Occipital lobe (tissue), 2 donors: ENCODE data around the gene GDF11. TPM values are rescaled to one million over a fixed set of nuclear protein-coding genes. Genes with fewer than 3 reads are reported as not detected.

Source experiments
- DNase-seq: peaks from one replicate; lab custom pipeline; 2025; lab: John Stamatoyannopoulos, UW
- total RNA-seq: library from RNA; depleted of rRNA; stranded (reverse); fragments of >200 nt; gene quantifications from one replicate; pipeline ENCODE4 v1.2.3, GENCODE V29; 2014

GDF11 gene
- total RNA-seq, 1 donor from 2014 or later: 6.6 TPM

DNA sequence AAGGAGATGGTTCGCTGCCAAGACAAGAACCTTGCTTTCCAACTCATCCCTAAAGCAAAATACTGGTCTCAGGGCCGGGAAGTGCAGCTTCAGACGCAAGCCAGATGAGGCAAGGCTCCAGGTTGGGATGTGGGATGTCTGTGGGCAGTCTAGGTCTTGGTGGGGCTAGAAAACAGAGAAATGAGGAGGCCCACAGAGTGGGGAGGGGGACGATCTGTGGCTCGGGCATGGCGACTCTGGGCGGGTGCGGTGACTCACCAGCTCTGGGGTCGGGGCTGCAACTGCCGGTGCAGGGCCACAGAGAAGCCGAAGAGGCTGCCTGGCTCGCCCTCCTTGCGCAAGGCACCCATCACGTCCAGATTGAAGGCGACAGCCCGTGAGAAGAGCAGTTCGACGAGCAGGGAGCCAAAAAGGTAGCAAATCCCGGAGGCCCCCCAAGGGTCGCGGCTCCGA lies 35.7 kb upstream of the GDF11 start:
- DNase-seq: no peak

DNA sequence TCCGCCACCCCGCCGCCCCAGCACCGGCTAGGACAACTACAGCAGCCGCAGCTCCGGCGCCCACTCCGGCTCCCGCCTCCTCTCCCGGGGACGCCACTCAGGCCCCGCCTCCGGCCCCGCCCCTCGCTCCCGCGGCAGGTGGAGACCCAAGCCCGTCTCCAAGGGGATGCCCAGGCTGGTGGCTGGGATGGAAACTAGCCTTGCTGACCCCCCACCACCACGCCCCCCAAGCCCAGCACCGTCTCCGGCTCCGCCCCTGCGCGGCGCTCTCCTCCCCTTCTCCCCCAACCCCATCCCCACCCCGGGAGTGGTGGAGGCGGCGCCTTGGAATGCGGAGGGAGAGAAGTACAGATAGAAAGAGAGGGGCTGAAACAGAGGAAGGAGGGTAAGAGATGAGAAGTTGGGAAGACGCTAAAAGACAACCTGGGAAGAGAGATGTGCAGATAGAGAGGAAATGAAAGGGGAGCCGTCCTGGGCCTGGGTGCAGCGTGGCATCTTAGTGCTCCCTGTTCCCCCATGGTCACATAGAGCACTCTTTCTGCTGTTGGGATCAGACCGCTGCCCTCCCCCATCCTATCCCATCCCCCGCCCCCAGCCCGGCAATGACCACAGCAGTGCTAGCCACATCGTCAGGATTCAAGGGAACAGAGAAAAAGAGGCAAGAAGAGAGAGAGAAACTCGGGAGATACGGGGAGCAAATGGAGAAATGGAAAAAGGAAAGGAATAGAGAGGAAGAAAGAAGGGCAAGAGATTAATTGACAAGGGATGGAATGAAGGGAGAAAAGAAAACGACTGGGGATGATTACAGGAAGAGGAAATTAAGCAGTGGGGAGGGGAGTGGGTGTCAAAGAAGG lies 34.9 kb upstream of the GDF11 start, which contains the start of gene ITGA7:
TSS of gene ITGA7 (minus strand) at position 64 of the 854 bp plus-strand sequence. CDS start 222 bp downstream, outside the sequence.
- peak; percentile 65 for DNase-seq

DNA sequence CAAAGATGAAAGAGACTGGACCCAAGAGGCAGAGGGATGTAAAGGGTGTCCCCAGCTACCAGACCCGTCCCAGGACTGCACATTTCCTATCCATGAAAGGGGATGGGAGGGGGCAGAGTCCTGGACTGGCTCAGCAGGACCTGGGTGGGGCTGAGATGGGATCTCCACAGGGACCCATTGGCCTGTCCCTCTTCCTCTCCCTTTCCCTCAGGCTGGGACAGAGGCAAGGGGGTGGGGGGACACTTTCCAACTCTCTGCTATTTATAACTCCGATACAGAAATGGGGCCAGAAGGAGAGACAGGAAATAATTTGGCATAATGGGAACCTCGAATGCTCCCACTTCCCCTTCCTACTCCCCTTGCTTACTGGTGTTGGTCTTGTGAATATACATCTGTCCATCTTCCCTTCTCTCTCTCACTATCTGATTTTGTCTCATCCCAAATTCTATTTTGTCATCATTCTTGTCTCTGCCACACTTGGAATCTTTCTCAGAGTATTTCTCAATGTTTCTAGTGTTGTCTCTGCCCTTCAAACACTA lies 34.2 kb upstream of the GDF11 start:
- no peak for DNase-seq

DNA sequence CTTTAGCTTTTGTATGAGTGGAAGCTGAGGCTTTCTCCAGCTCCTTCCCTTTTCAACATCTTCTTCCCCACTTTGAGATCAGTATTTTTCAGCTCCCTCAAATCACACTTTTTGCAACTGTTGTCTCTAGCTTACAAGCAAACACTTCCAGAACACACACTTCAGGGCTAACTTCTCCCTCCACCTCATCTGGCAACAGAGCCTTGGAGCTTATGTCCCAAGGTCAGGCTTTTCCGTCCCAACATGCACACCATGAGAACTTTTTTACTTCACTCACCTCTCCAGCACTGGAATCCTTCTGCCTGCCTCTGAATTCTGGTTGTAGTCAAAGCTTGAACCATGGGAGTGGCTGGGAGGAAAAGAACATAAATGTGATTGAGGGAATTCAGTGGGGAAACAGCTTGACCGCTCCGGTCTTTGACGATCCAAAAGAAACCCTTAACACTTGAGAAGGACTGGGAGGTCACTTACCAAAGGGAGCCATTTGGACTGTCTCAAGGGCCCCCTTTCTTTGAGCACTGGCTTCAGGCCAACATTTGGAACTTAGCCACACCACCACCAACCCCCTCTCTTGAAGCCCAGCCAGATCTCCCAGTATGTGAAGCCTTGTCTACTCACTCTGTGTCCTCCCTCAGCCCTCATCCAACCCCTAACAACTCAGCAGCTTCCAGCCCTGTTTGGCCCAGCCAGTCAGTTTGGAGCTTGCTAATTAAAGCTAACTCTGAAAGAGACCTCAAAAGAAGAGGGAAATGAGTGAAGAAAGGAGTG lies 31.0 kb upstream of the GDF11 start:
- DNase-seq: no peak

DNA sequence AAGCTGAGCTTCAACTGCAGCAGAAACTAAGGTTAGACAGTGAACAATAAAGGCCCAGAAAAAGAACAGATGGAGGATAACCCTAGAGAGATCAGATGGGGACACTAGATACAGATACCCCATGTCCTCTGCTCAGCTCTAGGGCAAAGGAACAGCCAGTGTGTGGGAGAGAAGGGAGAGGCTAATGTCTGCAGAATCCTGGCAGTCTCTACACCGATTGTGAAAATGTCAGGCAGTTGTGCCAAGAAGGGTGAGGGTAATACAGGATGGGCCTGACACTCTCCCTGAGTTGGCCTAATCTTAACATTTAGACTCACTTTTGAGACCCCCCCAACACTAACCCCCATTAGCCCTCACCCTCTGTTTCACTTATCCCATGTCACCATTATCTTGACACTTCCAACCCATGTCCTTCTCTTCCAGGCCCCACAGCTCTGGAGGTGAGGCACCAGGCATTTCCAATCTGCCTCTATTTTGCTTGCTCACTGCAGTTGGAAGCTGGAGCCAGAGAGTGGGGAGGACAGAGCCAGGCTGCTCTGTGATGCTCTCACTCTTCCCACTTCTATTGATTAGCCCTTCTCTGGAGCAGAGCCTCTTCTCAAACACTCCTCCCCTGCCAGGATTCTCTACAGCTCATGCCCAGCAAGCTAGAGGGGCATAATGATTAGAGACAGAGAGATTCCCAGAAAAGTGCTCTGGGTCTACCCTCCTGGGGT lies 30.1 kb upstream of the GDF11 start:
- DNase-seq: no peak

DNA sequence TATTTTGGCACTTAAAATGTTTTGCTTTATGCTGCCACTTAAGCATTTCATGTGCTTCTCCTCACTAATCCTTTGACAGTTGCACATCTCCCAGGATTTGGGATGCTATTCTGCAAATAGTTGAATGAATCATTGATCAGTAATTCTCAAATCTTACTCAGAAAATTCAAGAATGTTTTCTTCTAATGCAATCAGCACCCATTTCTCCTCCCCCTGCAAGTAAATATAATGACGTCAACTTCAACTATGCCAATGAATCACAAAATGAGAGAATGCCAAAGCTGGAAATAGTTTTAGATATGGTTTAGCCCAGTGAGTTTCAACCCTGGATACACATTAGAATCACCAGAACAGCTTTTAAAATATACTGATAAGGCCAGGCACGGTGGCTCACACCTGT lies 29.2 kb upstream of the GDF11 start:
- DNase-seq: no peak

DNA sequence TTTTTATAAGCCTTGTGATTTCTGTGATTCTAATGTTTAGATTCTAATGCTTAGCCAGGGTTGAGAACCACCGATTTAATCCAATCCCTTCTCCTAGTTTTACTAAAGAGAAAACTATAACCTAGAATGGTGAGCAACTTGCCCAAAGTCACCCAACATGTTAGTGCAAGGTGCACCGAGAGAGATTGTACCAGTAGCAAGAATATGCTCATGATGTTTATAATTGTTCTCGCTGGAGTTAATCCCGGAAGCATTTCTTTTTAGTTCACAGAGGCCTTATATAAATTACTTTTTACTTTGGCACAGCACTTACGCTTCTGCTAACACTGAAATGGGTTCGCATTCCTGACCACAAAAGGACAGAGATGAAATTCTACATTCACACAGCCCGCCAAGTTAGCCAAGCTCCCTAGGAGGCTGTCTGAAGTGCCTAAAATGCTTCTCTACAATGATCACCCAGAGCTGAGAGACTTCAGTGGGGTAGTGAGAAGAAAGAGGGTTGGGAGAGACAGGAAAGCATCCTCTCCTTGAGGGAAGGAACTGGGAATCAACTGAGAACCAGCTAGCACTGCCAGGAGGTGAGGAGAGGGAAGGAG lies 27.7 kb upstream of the GDF11 start:
- no peak for DNase-seq

DNA sequence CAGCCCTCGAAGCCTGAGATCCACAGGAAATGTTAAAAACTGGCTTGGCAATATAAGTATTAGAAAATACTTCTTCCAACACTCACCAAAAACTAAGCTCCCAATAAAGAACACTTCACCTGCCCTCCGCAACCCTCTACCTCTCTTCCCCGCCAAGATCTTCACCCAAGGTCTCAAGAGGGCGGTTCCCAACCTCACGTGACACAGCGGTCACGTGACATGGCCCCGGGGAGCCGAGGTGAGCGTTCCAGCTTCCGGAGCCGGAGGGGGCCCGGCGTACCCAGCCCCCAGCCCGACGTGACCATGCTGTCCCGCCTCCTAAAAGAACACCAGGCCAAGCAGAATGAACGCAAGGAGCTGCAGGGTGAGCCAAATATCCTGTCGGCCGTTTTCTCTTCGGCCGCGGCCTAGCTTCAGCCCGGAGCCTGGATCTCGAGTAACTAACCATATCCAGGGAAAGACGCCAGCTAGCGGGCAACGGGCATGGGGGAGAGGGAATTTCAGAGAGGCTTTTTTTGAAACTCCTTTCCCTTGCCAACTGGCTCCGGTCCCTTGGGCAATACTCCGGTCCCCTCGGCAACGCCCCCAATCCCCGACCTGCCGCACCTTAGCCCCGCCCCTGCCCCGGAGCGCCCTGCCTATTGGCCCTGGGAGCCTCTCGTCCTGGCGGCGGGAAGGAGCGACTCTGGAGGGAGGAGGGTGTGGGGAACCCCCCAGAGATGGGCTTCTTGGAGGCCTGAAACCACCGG lies 26.9 kb upstream of the GDF11 start, which contains the start of gene BLOC1S1:
TSS of gene BLOC1S1 (plus strand) at position 214 of the 749 bp plus-strand sequence. CDS start at position 220, 6 bp downstream.
- peak; percentile 84 for DNase-seq

DNA sequence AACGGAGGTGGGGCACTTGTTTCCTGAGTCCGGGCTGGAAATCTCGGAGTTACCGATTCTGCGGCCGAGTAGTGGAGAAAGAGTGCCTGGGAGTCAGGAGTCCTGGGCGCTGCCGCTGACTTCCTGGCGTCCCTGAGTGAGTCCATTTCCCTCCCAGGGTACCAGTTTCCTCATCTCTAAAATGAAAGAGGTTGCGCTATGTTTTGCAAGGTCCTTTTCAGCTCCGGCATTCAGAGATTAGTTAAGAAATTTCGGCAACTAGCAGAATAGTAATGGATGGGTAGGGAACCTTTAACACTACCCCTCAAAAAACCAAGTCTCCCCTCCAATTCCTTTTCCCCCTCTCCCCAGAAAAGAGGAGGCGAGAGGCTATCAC lies 26.4 kb upstream of the GDF11 start:
- DNase-seq: no peak

DNA sequence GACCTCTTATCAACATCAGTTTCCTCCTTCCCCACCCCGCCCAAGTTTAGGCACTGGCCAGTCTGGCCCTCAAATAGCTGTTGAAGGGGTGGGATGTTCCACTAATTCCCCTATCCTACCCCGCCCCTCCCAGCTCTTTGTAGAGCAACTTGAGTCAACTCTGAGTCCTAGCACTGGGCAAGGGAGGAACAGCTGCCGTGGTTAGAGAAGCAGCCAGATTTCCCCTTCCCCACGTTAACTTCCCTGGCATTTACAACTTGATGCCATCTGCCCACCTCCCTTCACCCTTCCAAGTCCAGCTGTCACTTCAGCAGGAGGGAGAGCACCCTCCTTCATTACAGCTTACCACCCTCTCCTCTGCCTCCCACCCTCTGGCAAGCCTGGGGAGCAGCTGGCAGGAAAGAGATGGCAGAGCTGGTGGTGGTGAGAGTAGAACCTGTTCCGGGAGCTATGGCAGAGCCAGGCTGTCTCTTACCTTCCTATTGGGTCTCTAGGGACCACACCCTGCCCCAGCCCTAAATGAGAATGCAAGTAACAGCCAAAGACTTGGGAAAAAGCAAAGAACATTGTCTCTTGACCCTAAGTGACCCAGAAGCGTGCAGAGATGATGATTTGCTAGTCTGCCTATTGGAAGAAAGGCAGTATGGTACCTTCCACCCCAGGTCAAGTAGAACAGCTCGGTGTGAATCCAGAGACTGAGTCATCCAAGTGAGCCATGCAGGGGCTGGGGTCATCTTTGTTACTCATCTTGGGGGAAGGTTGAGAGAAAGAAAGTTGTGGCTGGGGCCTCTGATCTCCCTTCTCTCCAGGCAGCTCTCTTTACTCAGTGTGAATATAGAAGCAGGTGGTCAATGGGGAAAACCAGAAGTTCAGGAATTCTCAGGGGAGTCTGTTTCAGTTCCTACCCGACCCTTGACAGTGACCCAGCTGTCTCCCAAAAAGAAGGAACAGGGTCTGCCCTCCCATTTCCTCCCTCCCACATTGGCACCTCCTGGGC lies 25.6 kb upstream of the GDF11 start:
- no peak for DNase-seq

DNA sequence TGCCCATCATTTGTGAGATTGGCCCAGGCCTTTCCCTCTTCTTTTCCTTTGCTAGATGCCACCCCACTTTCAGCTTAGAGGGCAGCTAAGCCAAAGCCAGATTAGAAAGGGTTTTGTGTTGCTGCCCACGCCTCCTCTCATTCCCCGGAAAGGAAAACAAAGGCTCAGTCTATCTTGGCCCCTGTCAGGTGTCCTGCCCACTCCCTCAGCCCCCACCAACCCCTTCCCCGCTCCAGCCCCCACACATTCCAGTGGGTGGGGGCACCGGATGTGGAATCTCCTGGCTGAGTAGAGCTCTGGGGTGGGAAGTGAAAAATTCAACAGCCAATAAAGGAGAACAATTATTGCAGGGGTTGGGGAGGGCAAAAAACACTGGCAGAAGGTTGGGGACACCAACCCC lies 24.9 kb upstream of the GDF11 start:
- DNase-seq: no peak

DNA sequence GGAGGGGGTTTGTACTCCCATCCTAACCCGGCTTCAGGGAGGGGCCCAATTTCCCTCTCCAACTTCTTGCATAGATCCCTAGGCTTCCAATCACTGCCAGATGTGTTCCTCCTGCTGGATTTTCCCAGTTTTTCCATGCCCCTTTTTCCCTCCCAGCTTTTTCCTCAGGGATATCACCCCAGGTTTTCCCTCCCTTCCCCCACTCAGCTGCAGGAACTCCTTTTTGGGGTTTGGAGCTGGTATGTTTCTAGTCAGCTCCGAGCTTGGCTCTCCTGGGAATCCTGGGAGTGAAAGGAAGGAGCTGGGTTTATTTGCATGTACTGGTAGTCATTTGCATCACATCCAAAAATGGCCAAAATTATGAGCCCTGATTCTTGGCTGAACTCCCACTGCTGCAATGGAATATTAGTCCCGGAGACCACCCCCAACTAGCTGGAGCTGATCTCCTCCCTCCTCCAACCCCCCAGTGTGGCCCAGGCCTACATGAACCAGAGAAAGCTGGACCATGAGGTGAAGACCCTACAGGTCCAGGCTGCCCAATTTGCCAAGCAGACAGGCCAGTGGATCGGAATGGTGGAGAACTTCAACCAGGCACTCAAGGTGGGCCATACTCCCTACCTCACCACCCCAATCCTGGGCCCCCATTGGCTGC lies 24.2 kb upstream of the GDF11 start:
- DNase-seq: no peak

DNA sequence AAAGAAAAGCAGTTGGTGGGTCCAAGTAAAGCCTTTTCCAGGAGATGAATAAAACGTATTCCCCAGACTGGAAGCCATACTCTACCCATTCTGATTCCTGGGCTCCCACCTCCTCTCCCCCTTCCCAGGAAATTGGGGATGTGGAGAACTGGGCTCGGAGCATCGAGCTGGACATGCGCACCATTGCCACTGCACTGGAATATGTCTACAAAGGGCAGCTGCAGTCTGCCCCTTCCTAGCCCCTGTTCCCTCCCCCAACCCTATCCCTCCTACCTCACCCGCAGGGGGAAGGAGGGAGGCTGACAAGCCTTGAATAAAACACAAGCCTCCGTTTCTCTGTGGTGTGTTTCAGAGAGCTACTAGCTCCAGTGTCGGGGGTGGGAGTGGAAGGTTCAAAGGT lies 23.6 kb upstream of the GDF11 start:
- DNase-seq: no peak

DNA sequence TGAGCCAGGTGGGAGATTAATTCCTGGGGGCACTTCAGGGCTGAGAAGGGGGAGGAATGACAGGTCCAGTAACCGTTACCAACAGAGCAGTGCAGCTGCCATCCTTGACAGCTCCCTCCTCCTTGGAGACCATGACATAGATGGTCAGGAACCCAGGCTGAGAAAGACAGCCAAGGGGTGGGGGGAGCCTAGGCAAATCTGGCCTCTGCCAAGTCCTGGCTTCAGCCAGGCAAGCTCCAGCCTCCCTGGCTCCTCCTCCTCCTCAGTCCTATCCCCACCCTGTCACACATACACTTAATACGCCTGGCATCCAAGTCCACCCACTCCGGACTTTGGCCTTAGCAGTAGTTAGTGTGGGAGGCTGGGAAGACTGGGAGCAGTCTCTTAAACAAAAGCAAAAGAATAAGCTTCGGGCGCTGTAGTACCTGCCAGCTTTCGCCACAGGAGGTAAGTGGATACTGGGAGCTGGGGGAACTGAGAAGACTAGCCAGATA lies 22.8 kb upstream of the GDF11 start, which contains the start of gene RDH5:
TSS of gene RDH5 (plus strand) at position 323 of the 494 bp plus-strand sequence. CDS start 792 bp downstream, outside the sequence.
- DNase-seq: no peak

DNA sequence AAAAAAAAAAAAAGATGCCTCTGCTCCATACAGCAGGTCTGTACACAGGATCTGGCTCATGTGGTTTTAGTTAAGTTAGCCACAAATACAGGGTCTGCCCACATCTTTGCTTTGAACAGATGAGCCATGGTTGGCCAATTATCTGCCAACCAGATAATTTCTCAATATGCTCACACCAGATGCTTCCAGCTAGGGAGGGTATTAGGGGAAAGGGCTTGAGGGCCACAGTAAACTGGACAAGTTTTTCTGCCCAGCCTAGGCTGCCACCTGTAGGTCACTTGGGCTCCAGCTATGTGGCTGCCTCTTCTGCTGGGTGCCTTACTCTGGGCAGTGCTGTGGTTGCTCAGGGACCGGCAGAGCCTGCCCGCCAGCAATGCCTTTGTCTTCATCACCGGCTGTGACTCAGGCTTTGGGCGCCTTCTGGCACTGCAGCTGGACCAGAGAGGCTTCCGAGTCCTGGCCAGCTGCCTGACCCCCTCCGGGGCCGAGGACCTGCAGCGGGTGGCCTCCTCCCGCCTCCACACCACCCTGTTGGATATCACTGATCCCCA lies 22.0 kb upstream of the GDF11 start:
- peak; percentile 75 for DNase-seq

DNA sequence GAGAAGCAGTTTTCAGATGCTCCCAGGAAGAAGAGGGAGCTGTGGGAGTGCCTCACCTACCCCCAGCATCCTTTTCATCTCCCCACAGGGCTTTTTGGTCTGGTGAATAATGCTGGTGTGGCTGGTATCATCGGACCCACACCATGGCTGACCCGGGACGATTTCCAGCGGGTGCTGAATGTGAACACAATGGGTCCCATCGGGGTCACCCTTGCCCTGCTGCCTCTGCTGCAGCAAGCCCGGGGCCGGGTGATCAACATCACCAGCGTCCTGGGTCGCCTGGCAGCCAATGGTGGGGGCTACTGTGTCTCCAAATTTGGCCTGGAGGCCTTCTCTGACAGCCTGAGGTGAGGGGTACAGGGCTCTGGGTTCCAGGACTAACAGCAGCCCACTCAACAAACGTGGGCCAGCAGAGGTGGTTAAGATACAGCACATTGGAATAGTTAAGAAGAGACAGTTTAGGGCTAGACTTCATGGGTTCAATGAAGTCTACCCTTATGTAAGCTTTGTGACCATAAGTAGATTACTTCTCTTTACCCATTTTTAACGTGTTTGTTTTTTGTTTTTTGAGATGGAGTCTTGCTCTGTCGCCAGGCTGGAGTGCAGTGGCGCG lies 21.2 kb upstream of the GDF11 start:
- no peak for DNase-seq

DNA sequence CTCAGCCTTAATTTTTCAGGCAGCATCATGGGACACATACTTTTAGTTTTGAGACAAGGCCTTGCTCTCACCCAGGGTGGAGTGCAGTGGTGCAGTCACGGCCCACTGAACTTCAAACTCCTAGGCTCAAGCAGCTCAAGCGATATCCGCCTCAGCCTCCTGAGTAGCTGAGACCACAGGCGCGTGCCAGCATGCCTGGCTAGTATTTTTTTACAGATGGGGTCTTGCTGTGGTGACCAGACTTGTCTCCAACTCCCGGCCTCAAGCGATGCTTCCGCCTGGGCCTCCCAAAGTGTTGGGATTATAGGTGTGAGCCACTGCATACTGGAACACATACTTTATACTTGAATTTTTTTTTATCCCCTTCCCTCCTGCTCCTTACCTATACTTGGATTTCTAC lies 20.0 kb upstream of the GDF11 start:
- no peak for DNase-seq
